Left cardiac atrium (tissue), 4 donors: ENCODE measurements around the gene SNN. TPM values are rescaled to one million over a fixed set of nuclear protein-coding genes. Genes with fewer than 3 reads are reported as not detected.

ENCODE experiments used
- ATAC-seq, 2 donors: fragments of 200-7000 bp; cut with Tn5 transposase; one replicate each; pipeline ENCODE4 v1.9.1; 2020; ENCODE audit warnings: mild to moderate bottlenecking in 2 of 2, moderate library complexity in 2 of 2
- DNase-seq: peaks from one replicate; pipeline ENCODE4 v3.0.0-alpha.2; 2020
- intact Hi-C, 2 donors: fragments of 100-400 bp; cut with DNase I; formaldehyde crosslinking; loops; one replicate each; pipeline versions ENCODE4 v1.14.1 to v1.15.1; 2022 to 2023
- total RNA-seq, 2 donors: library from RNA; stranded (reverse); fragmentation: NEBNext Ultra II Directional; extraction: Animal tissue kit (Norgen Biotek cat#: 25700); gene quantifications; one replicate each; pipeline ENCODE4 v1.2.1, GENCODE V29; 2021
- donor health status: DM: no; HTN: yes; CAD: no.
- donor health status: DM: no; HTN: yes; CAD: no; lungs with severe emphysema.
- donor health status: DM: yes; HTN: yes; CAD: no.
- donor health status: Dilated cardiomyopathy.

SNN gene
- total RNA-seq, 2 donors from 2014 or later: 27.5 to 33.7 TPM

- DNase-seq: no peak
- no peak for ATAC-seq
- intact Hi-C loops: no loop called here
These were observed 35.1 kb upstream of the SNN start for GRCh38 chr16:11633113-11633512.

DNA sequence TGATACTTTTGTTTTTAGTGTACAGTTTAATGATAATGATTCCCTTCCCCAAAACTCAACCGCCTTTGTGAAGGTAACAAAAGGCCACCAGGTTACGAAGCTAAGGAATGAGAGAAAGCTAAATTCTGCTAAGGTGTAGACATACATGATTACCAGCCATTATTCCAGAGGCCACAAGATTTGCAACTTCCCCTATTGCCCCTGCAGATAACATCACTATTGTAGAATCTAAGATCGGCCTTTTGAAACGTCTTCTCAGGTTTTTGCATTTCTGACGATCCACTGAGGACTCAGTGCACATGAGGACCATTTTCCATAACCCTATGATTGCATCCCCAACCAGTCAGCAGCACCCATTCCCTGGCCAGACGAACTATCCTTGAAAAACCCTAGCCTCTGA lies 33.9 kb upstream of the SNN start:
- ATAC-seq (no peak), DNase-seq (no peak)
- intact Hi-C loops: no loop called here

DNA sequence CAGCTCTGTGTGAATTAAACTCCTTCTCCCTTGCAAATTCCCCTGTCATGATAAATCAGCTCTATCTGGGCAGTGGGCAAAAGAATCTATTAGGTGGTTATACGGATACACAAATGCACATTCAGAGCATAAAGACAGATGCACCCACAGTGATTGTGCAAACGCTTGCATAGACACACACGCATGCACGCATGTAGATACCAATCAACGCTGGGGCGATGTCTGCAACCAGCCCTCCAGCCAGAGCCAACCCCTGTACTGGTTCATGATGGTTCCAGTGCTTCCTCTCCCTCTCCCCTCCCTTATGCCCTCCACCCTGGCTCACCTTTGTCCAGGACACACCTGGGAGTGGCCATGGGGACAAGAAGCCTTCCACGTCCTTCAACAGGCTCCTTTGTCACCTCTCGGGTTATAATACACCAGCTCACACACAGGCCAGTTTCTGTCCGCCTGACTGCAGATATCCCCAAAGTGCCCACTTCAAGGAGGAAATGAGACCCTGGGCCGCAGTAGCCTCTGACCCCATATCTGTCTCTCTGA lies 33.1 kb upstream of the SNN start:
- intact Hi-C loops: no loop called here
- no peak for ATAC-seq
- DNase-seq: no peak

GRCh38 chr16:11635679-11636171 lies 32.5 kb upstream of the SNN start:
- intact Hi-C loops: no loop called here
- ATAC-seq (no peak), DNase-seq (no peak)

- intact Hi-C loops: no loop called here
- ATAC-seq (no peak), DNase-seq (no peak)
These were observed 32.0 kb upstream of the SNN start for GRCh38 chr16:11636172-11636721.

GRCh38 chr16:11637320-11637719 lies 30.9 kb upstream of the SNN start:
- no peak for DNase-seq
- intact Hi-C loops: no loop called here
- no peak for ATAC-seq

DNA sequence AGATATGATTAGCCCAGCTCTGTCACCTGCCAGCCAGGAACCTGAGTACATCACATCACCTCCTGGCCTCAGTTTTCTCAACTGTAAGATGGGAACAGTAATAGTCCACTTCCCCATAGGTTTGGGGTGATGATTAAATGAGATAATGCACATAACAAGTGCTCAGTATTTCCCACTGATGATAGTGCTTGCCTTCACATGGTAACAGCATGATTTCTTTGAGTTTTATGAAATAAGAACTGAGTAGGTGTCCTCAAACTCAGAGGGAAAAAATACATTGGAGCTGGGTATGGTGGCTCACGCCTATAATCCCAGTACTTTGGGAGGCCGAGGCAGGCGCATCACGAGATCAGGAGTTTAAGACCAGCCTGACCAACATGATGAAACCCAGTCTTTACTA lies 30.1 kb upstream of the SNN start:
- intact Hi-C loops: no loop called here
- ATAC-seq (no peak), DNase-seq (no peak)

DNA sequence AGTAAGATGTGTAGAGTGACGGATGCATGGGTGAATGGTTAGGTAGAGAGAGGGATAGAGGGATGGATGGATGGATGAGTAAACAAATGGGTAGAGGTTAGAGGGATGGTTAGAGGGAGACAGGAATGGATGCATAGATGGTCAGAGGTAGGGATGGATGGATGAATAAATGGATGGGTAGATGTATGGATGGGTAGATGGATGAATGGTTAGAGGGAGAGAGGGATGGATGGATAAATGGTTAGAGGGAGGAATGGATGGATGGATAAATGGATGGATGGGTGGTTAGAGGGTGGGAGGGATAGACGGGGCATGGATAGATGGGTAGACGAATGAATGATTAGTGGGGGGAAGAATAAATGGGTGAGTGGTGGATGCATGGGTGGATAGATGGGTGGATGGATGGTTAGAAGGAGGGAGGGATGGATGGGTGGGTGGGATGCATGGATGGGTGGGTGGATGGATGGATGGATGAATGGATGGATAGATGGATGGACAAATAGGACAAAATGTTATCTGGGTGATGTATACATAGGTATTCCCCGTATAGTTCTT lies 29.2 kb upstream of the SNN start:
- DNase-seq: no peak
- ATAC-seq: no peak
- intact Hi-C loops: no loop called here

DNA sequence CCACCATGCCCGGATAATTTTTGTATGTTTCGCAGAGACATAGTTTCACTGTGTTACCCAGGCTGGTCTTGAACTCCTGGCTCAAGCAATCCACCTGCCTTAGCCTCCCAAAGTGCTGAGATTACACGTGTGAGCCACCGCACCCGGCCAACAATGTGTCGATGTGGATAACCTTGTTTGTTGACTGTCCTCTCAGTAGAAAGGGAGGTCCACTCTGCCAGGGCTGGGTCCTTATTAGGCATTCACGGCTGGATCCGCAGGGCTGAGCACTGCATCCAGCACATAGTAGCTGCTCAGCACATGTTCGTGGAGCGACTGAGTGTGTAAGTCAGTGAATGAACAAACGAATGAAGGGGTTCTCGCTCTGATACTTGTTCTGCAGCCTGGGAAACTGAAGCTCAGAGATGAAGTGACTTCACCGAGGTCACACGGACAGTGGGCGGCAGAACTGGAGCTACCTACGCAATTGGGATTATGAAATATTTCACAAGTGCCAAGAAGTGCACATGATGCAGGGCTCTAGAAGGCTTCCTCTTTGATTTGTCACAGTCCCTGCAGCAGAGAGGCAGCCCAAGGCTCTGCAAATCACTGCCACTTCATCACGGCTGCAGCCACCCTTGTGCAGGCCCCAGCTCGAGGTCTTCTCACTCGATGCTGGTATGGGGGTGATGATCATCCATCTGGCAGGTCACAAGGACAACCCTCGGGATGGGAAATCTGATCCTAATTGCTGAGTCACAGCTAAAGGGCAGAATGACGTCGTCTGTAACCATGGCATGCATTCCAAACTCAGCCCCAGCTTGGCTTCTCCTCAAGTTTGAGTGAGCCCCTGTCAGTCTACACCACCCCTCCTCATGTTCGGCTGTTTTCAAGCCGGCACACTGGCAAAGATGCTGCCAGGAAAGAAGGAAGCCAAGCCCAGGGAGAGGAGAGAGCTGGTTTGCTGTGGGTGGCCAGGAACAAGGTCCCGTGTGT lies 28.0 kb upstream of the SNN start:
- intact Hi-C loops: loop anchor here (5.0 to 10.0 kb wide), 3 partner anchors 105 to 233 kb away; no protein-coding TSS in a partner anchor
- DNase-seq: peak; percentile 85
- ATAC-seq: peak; percentile 88 to 93

DNA sequence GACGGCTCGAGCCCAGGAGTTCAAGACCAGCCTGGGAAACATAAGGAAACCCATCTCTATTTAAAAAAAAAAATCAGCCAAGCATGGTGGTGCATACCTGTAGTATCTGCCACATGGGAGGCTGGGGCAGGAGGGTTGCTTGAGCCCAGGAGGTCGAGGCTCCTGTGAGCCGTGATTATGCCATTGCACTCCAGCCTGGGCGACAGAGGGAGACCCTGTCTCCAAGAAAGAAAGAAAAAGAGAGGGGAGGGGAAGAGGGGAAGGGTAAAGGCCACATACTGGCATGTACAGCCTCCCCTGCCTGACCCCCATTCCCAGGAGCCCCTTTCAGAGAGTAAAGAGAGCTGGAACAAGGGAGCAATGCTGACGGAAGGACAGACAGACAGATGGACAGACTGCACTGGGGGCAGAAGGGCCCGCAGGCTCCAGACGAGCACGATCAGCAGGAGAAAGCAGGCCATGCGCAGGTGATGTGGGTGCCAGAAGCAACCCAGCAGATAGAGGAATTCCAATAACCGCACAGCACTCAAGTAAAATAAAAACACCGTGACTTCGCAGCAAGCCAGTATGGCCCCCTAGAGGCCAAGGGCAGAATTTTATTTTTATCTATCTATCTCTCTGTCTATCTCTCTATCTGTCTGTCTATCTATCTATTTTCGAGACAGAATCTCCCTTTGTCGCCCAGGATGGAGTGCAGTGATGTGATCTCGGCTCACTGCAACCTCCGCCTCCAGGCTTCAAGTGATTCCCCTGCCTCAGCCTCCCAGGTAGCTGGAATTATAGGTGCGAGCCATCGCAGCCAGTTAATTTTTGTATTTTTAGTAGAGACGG lies 27.1 kb upstream of the SNN start:
- intact Hi-C loops: loop anchor here (5.0 to 10.0 kb wide), 3 partner anchors 106 to 234 kb away; no protein-coding TSS in a partner anchor
- peak; percentile 45 to 58 for ATAC-seq
- DNase-seq: no peak

DNA sequence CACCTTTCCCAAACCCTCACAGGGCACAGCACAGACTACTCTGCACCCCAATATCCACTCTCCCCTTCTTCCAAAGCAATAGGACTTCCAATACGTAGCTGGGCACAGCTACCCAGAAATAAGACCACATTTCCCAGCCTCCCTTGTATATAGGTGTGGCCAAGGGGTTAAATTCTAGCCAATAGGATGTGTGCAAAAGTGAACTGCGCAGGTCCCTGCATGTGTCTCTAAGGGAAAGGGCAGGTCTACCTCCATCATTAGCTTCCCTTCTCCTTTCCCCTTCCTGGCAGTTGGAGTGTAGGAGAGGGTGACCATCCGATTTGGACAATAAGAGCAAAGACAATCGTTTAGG lies 25.5 kb upstream of the SNN start:
- DNase-seq (no peak), ATAC-seq (no peak)
- intact Hi-C loops: loop anchor here (5.0 to 10.0 kb wide), 3 partner anchors 108 to 235 kb away; no protein-coding TSS in a partner anchor

- ATAC-seq (no peak), DNase-seq (no peak)
- intact Hi-C loops: loop anchor here in 1 of 2 donors (10.0 kb wide), 1 partner anchor 114 kb away; no protein-coding TSS in a partner anchor
These were observed 19.0 kb upstream of the SNN start for GRCh38 chr16:11649276-11649675.

DNA sequence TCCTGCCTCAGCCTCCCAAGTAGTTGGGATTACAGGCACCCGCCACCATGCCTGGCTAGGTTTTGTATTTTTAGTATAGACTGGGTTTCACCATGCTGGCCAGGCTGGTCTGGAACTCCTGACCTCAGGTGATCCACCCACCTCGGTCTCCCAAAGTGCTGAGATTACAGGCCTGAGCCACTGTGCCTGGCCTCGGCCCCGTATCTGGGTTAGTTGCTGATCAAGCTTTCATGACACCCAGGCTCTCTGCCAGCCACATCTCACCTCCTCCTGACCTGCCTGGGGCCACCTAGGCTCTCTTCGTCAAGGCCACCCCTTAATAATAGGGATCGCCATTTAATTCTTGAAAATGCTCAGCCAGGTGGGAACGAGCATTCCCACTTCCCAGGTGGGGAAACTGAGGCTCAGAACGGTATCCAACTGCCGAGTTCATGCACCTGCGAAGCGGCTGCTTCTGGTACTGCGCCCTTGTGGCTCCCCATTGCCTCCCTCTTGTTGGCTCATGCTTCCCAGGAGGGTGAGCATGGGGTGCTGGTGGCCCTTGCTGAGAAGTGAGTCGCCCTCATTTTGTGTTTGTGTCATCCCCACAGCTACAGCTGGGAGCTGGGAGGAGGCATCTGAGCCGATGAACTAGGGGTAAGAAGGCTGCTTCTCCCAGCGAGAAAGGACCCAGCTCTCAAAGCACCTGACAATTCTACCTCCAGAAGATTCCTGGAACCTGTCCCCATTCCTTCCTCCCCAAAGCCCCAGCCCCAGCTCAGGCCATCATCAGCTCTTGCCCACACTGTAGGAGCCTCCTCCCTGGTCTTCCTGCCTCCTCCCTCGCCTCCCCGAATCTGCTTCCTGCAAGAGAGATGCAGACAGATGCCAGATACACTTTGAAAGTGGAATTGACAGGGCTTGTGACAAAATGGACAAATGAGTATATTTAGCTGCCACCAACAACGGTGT lies 17.3 kb upstream of the SNN start:
- intact Hi-C loops: no loop called here
- ATAC-seq: no peak
- no peak for DNase-seq

GRCh38 chr16:11651796-11652195 lies 16.5 kb upstream of the SNN start:
- ATAC-seq (no peak), DNase-seq (no peak)
- intact Hi-C loops: no loop called here

DNA sequence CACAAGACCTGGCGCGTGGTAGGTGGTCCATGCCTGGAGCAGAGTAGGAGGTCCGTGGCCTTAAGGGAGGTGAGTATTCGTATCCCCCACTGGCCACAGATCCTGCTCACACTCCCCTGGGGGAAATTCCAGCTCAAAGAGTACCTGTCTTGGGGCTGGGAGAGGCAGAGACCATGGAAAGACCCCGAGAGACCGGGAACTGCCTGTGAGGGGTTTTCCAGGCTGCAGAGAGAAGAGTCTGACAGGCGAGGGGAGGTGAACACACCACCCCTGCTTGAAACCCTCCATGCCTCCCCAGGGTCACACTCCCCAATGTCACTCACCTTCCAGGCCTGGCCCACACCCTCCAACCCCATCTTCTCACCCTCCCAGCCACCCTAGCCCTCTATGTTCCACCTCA lies 12.6 kb upstream of the SNN start:
- intact Hi-C loops: no loop called here
- no peak for DNase-seq
- ATAC-seq: no peak

GRCh38 chr16:11657556-11657955 lies 10.7 kb upstream of the SNN start:
- intact Hi-C loops: no loop called here
- DNase-seq: no peak
- ATAC-seq: no peak

GRCh38 chr16:11658896-11659708 lies 9.2 kb upstream of the SNN start:
- intact Hi-C loops: no loop called here
- ATAC-seq (peak in 1 of 2 donors; percentile 78), DNase-seq (no peak)
